Neural progenitor cell (in vitro differentiated cells): Measurements from ENCODE around the gene DLG4.

Experiments
- CTCF ChIP-seq: fragments of 200-600 bp; sonication (generic); IDR thresholded peaks from 2 replicates; pipeline ENCODE4 v1.5.1; 2017; ENCODE audit warnings: antibody characterized with exemption, mild to moderate bottlenecking
- EZH2 ChIP-seq: fragments of 200-600 bp; sonication (generic); IDR thresholded peaks from 2 replicates; pipeline ENCODE4 v1.6.1; 2017; ENCODE audit warnings: antibody characterized with exemption, mild to moderate bottlenecking, moderate library complexity
- EZH2phosphoT487 ChIP-seq: fragments of 200-600 bp; sonication (generic); IDR thresholded peaks from 2 replicates; pipeline ENCODE4 v1.6.1; 2017; ENCODE audit warnings: antibody characterized with exemption

GRCh38 chr17:7144213-7144612, 75.4 kb downstream of the DLG4 start:
- TF ChIP-seq EZH2 (no peak), CTCF (no peak), EZH2phosphoT487 (no peak)
